ENCODE data around the gene FGGY. TPM values are rescaled to one million over a fixed set of nuclear protein-coding genes. Genes with fewer than 3 reads are reported as not detected.

FGGY gene
- total RNA-seq, 1 donor from 2014 or later, result 9.0 TPM

- peak; percentile 65 for TF ChIP-seq CTCF (IDR thresholded peaks at IDR 0.05)
Measured at GRCh38 chr1:59568158-59568935, 271.5 kb downstream of the FGGY start.

GRCh38 chr1:59569198-59569597 lies 272.3 kb downstream of the FGGY start:
- no peak for TF ChIP-seq CTCF (IDR thresholded peaks at IDR 0.05)
- Mint-ChIP-seq H3K36me3 (ENCODE audit: low read depth) (peaks cover 5% of the 10 kb centered on the region), H3K4me1 (ENCODE audit: low read depth) (peaks cover 15% of the 10 kb centered on the region), H3K9me3 (ENCODE audit: low read depth) (peaks cover 6% of the 10 kb centered on the region), H3K27ac (ENCODE audit: unreplicated experiment) (no peak overlapping the region), H3K4me3 (ENCODE audit: unreplicated experiment) (no peak overlapping the region), H3K27me3 (ENCODE audit: low read depth) (no peaks in the 10 kb centered on the region)
- DNase-seq (ENCODE audit: low spot score), result no peak

More at GRCh38 chr1:59568158-59568935, 271.5 kb downstream of the FGGY start:
- no peak for DNase-seq (ENCODE audit: low spot score)
- H3K27ac Mint-ChIP-seq (ENCODE audit: unreplicated experiment), result no peak overlapping the region
- no peaks in the 10 kb centered on the region for H3K27me3 Mint-ChIP-seq (ENCODE audit: low read depth)
- H3K9me3 Mint-ChIP-seq (ENCODE audit: low read depth), result no peaks in the 10 kb centered on the region
- H3K36me3 Mint-ChIP-seq (ENCODE audit: low read depth), result peaks cover 1% of the 10 kb centered on the region
- no peak overlapping the region for H3K4me3 Mint-ChIP-seq (ENCODE audit: unreplicated experiment)
- peaks cover 18% of the 10 kb centered on the region for H3K4me1 Mint-ChIP-seq (ENCODE audit: low read depth)

GRCh38 chr1:59570524-59570923 lies 273.6 kb downstream of the FGGY start:
- no peaks in the 10 kb centered on the region for H3K27me3 Mint-ChIP-seq (ENCODE audit: low read depth)
- no peak overlapping the region for H3K27ac Mint-ChIP-seq (ENCODE audit: unreplicated experiment)
- peaks cover 11% of the 10 kb centered on the region for H3K4me1 Mint-ChIP-seq (ENCODE audit: low read depth)
- H3K4me3 Mint-ChIP-seq (ENCODE audit: unreplicated experiment), result no peak overlapping the region
- DNase-seq (ENCODE audit: low spot score), result no peak
- peaks cover 10% of the 10 kb centered on the region for H3K9me3 Mint-ChIP-seq (ENCODE audit: low read depth)
- TF ChIP-seq CTCF (IDR thresholded peaks at IDR 0.05), result no peak
- H3K36me3 Mint-ChIP-seq (ENCODE audit: low read depth), result peaks cover 6% of the 10 kb centered on the region

GRCh38 chr1:59574085-59574484 lies 277.2 kb downstream of the FGGY start:
- H3K9me3 Mint-ChIP-seq (ENCODE audit: low read depth), result peaks cover 10% of the 10 kb centered on the region
- no peaks in the 10 kb centered on the region for H3K27me3 Mint-ChIP-seq (ENCODE audit: low read depth)
- peaks cover 6% of the 10 kb centered on the region for H3K36me3 Mint-ChIP-seq (ENCODE audit: low read depth)
- DNase-seq (ENCODE audit: low spot score), result no peak
- H3K4me1 Mint-ChIP-seq (ENCODE audit: low read depth), result peaks cover 11% of the 10 kb centered on the region
- no peak overlapping the region for H3K4me3 Mint-ChIP-seq (ENCODE audit: unreplicated experiment)
- H3K27ac Mint-ChIP-seq (ENCODE audit: unreplicated experiment), result no peak overlapping the region
- no peak for TF ChIP-seq CTCF (IDR thresholded peaks at IDR 0.05)

GRCh38 chr1:59577774-59578173 lies 280.9 kb downstream of the FGGY start:
- DNase-seq (ENCODE audit: low spot score), result no peak
- Mint-ChIP-seq H3K4me1 (ENCODE audit: low read depth) (no peaks in the 10 kb centered on the region), H3K27me3 (ENCODE audit: low read depth) (no peaks in the 10 kb centered on the region), H3K4me3 (ENCODE audit: unreplicated experiment) (no peak overlapping the region), H3K36me3 (ENCODE audit: low read depth) (peaks cover 5% of the 10 kb centered on the region), H3K9me3 (ENCODE audit: low read depth) (peaks cover 10% of the 10 kb centered on the region), H3K27ac (ENCODE audit: unreplicated experiment) (no peak overlapping the region)
- TF ChIP-seq CTCF (IDR thresholded peaks at IDR 0.05), result no peak

Measured in chondrocyte (in vitro differentiated cells).